CD14-positive monocyte (primary cell): ENCODE measurements around the gene SLC47A2. TPM values are rescaled to one million over a fixed set of nuclear protein-coding genes. Genes with fewer than 3 reads are reported as not detected.

Experiments used
- DNase-seq, 3 donors: peaks; one replicate each; pipeline ENCODE4 v3.0.0-alpha.2; 2011 to 2022
- H2AFZ ChIP-seq: 2 replicates; pipeline ENCODE4 v1.6.0; 2012; ENCODE audit warnings: mild to moderate bottlenecking, low read depth, low read length, inconsistent platforms; ENCODE audit not compliant: insufficient read depth, poor library complexity, severe bottlenecking
- H3K27ac ChIP-seq, 2 donors: 1 replicate in 1 of 2; 2 replicates in 1 of 2; pipeline ENCODE4 v1.5.1; 2012 to 2013; ENCODE audit warnings: low read length in 2 of 2, control low read depth in 1 of 2, inconsistent platforms in 1 of 2, low read depth in 1 of 2, mild to moderate bottlenecking in 1 of 2
- H3K27me3 ChIP-seq, 2 donors: one replicate each; pipeline versions ENCODE4 v1.6.0 to v1.6.1; 2011 to 2013; ENCODE audit warnings: low read length in 2 of 2; ENCODE audit not compliant: control insufficient read depth in 2 of 2, insufficient read depth in 2 of 2
- H3K36me3 ChIP-seq, 2 donors: replicated peaks in 1 of 2; 1 replicate in 1 of 2; 2 replicates in 1 of 2; pipeline versions ENCODE4 v1.5.1 to v1.6.1; 2012 to 2013; ENCODE audit warnings: low read length in 2 of 2, control low read depth in 1 of 2, inconsistent platforms in 1 of 2, mild to moderate bottlenecking in 1 of 2; ENCODE audit not compliant: insufficient read depth in 2 of 2, control insufficient read depth in 1 of 2
- H3K4me1 ChIP-seq, 2 donors: 1 replicate in 1 of 2; 2 replicates in 1 of 2; pipeline versions ENCODE4 v1.5.1 to v1.6.1; 2012 to 2013; ENCODE audit warnings: low read length in 2 of 2, control low read depth in 1 of 2, inconsistent platforms in 1 of 2, mild to moderate bottlenecking in 1 of 2, moderate library complexity in 1 of 2; ENCODE audit not compliant: insufficient read depth in 2 of 2, control insufficient read depth in 1 of 2
- H3K4me2 ChIP-seq: replicated peaks from 2 replicates; pipeline ENCODE3; 2012; ENCODE audit warnings: low read length, moderate library complexity, mild to moderate bottlenecking; ENCODE audit not compliant: poor library complexity, severe bottlenecking; ENCODE audit errors: extremely low read depth
- H3K4me3 ChIP-seq, 3 experiments: fragments of 200-600 bp in 1 of 3; sonication (generic) in 1 of 3; replicated peaks in 1 of 3; 1 replicate in 2 of 3; 2 replicates in 1 of 3; pipeline ENCODE4 v1.5.1; 2011 to 2013; ENCODE audit warnings: low read length in 3 of 3, mild to moderate bottlenecking in 3 of 3, control low read depth in 2 of 3, low read depth in 2 of 3, inconsistent platforms in 1 of 3, moderate library complexity in 1 of 3
- H3K79me2 ChIP-seq: 2 replicates; pipeline ENCODE4 v1.6.0; 2012; ENCODE audit warnings: mild to moderate bottlenecking, control low read depth, inconsistent platforms, low read length, moderate library complexity; ENCODE audit not compliant: insufficient read depth
- H3K9ac ChIP-seq: 2 replicates; pipeline ENCODE4 v1.6.0; 2017; ENCODE audit warnings: low read length, mild to moderate bottlenecking; ENCODE audit not compliant: insufficient read depth, poor library complexity, severe bottlenecking
- H3K9me3 ChIP-seq, 2 donors: replicated peaks in 1 of 2; 1 replicate in 1 of 2; 2 replicates in 1 of 2; pipeline versions ENCODE4 v1.5.1 to v1.6.1; 2012 to 2013; ENCODE audit warnings: low read length in 2 of 2, control low read depth in 1 of 2; ENCODE audit not compliant: control insufficient read depth in 1 of 2, insufficient read depth in 1 of 2
- H4K20me1 ChIP-seq: 2 replicates; pipeline ENCODE4 v1.6.0; 2012; ENCODE audit warnings: mild to moderate bottlenecking, low read length, control low read depth, moderate library complexity; ENCODE audit not compliant: insufficient read depth
- H3K27ac Mint-ChIP-seq, 7 donors: one replicate each; pipeline ENCODE4 v1.8.0; 2020; ENCODE audit warnings: mild to moderate bottlenecking in 7 of 7, mixed read lengths in 7 of 7, moderate library complexity in 6 of 7, inconsistent platforms in 2 of 7
- H3K27me3 Mint-ChIP-seq, 3 donors: one replicate each; pipeline ENCODE4 v1.8.0; 2021 to 2022; ENCODE audit warnings: low read depth in 3 of 3, mild to moderate bottlenecking in 3 of 3, mixed read lengths in 3 of 3, moderate library complexity in 3 of 3, inconsistent platforms in 1 of 3
- H3K36me3 Mint-ChIP-seq, 2 donors: one replicate each; pipeline ENCODE4 v1.8.0; 2020; ENCODE audit warnings: mixed read lengths in 2 of 2, inconsistent platforms in 1 of 2, mild to moderate bottlenecking in 1 of 2
- H3K4me1 Mint-ChIP-seq: one replicate; pipeline ENCODE4 v1.8.0; 2020; ENCODE audit warnings: mild to moderate bottlenecking, mixed read lengths
- H3K4me3 Mint-ChIP-seq, 2 donors: one replicate each; pipeline ENCODE4 v1.8.0; 2020; ENCODE audit warnings: mild to moderate bottlenecking in 2 of 2, mixed read lengths in 2 of 2, moderate library complexity in 1 of 2
- H3K9me3 Mint-ChIP-seq, 7 donors: one replicate each; pipeline ENCODE4 v1.8.0; 2020 to 2022; ENCODE audit warnings: mixed read lengths in 7 of 7, mild to moderate bottlenecking in 6 of 7, moderate library complexity in 6 of 7, inconsistent platforms in 2 of 7
- CTCF ChIP-seq: fragments of 200-600 bp; IDR thresholded peaks from one replicate; pipeline ENCODE4 v1.8.0; 2022; ENCODE audit warnings: antibody characterized with exemption, mild to moderate bottlenecking
- WGBS: methylation state at CpG from one replicate; pipeline ENCODE4 v1.1.5; 2013; ENCODE audit warnings: missing lambda C conversion rate; ENCODE audit not compliant: insufficient coverage; 5-methylcytosine and 5-hydroxymethylcytosine counted together
- intact Hi-C, 2 donors: fragments of 100-400 bp; cut with micrococcal nuclease; formaldehyde crosslinking; loops; one replicate each; pipeline versions ENCODE4 v1.15.0 to v1.15.1; 2023
- polyA plus RNA-seq, 3 donors: library from polyadenylated mRNA; depleted of rRNA in 1 of 3; unstranded in 2 of 3; stranded (reverse) in 1 of 3; fragments of 300-500 nt in 2 of 3; fragments of >200 nt in 1 of 3; fragmentation: Illumina TruSeq in 2 of 3; gene quantifications; 1 replicate in 2 of 3; 2 replicates in 1 of 3; pipeline ENCODE4 v1.2.3, GENCODE V29; 2012 to 2021

SLC47A2 gene
- polyA plus RNA-seq, 3 donors, result not detected

GRCh38 chr17:19728084-19728495 is 11.7 kb upstream of the SLC47A2 start:
- Mint-ChIP-seq H3K27ac (peak overlapping the region in 4 of 7 donors; percentile 16 to 68 (median 58)), H3K9me3 (peaks cover 0 to 2% (median 0%) of the 10 kb centered on the region in 7 donors), H3K36me3 (peaks cover 0 to 6% of the 10 kb centered on the region in 2 donors), H3K4me3 (no peak overlapping the region), H3K4me1 (peaks cover 48% of the 10 kb centered on the region), H3K27me3 (no peaks in the 10 kb centered on the region)
- peaks cover 38 to 44% of the 10 kb centered on the region in 2 donors for H3K4me1 ChIP-seq
- no peak for TF ChIP-seq CTCF
- H3K9me3 ChIP-seq, result no peaks in the 10 kb centered on the region
- H3K4me2 ChIP-seq, result no peak overlapping the region
- H3K4me3 ChIP-seq, result no peak overlapping the region
- no peaks in the 10 kb centered on the region for H4K20me1 ChIP-seq
- H3K9ac ChIP-seq, result no peak overlapping the region
- no peaks in the 10 kb centered on the region for H3K79me2 ChIP-seq
- no peaks in the 10 kb centered on the region for H3K36me3 ChIP-seq
- peak overlapping the region; percentile 35 for H2AFZ ChIP-seq
- H3K27me3 ChIP-seq, result no peaks in the 10 kb centered on the region
- H3K27ac ChIP-seq, result peak overlapping the region in 1 of 2 donors; percentile 4
- WGBS, result 28% methylated on average over 5 of the region's 7 CpGs
- intact Hi-C loops, result loop anchor here (5.0 to 10.0 kb wide), 2 partner anchors 34 to 83 kb away; partner anchors contain the start of gene ALDH3A2 (in 1 of the 2)
- DNase-seq, result peak; percentile 27 to 47 (median 29)

- peak; percentile 16 to 42 (median 31) for DNase-seq
- Mint-ChIP-seq H3K4me3 (no peak overlapping the region), H3K36me3 (peaks cover 0 to 6% of the 10 kb centered on the region in 2 donors), H3K27ac (peak overlapping the region in 6 of 7 donors; percentile 57 to 76 (median 68)), H3K9me3 (peaks cover 0 to 2% (median 0%) of the 10 kb centered on the region in 7 donors), H3K4me1 (peaks cover 48% of the 10 kb centered on the region), H3K27me3 (no peaks in the 10 kb centered on the region)
- peak overlapping the region; percentile 35 for H2AFZ ChIP-seq
- H3K9me3 ChIP-seq, result no peaks in the 10 kb centered on the region
- no peaks in the 10 kb centered on the region for H3K79me2 ChIP-seq
- no peaks in the 10 kb centered on the region for H4K20me1 ChIP-seq
- H3K4me2 ChIP-seq, result no peak overlapping the region
- no peak overlapping the region for H3K9ac ChIP-seq
- 100% methylated on average over 1 of the region's 4 CpGs for WGBS
- intact Hi-C loops, result loop anchor here (5.0 to 10.0 kb wide), 2 partner anchors 35 to 83 kb away; partner anchors contain the start of gene ALDH3A2 (in 1 of the 2)
- no peaks in the 10 kb centered on the region for H3K27me3 ChIP-seq
- no peaks in the 10 kb centered on the region for H3K36me3 ChIP-seq
- H3K4me1 ChIP-seq, result peaks cover 38 to 44% of the 10 kb centered on the region in 2 donors
- no peak for TF ChIP-seq CTCF
- H3K4me3 ChIP-seq, result no peak overlapping the region
- peak overlapping the region in 1 of 2 donors; percentile 4 for H3K27ac ChIP-seq
Measured at GRCh38 chr17:19727501-19728078, 11.2 kb upstream of the SLC47A2 start.
